Neural progenitor cell (in vitro differentiated cells): ENCODE results near the gene MICAL2. TPM values are rescaled to one million over a fixed set of nuclear protein-coding genes. Genes with fewer than 3 reads are reported as not detected.

Experiments
- DNase-seq: peaks from one replicate; pipeline ENCODE4 v3.0.0-alpha.2; 2016; ENCODE audit warnings: low spot score
- H2AFZ ChIP-seq: fragments of 200-600 bp; sonication (generic); replicated peaks from 2 replicates; pipeline ENCODE4 v1.6.1; 2016; ENCODE audit warnings: antibody characterized with exemption
- H3F3A ChIP-seq: fragments of 200-600 bp; sonication (generic); 2 replicates; pipeline ENCODE4 v1.6.1; 2016; ENCODE audit warnings: antibody characterized with exemption, low read depth
- H3K27ac ChIP-seq: fragments of 200-600 bp; sonication (generic); 2 replicates; pipeline ENCODE4 v1.5.1; 2016; ENCODE audit warnings: mild to moderate bottlenecking
- H3K27me3 ChIP-seq: fragments of 200-600 bp; sonication (generic); 2 replicates; pipeline ENCODE4 v1.6.1; 2016; ENCODE audit warnings: mild to moderate bottlenecking, moderate library complexity
- H3K36me3 ChIP-seq: fragments of 200-600 bp; sonication (generic); 2 replicates; pipeline ENCODE4 v1.5.1; 2016
- H3K4me1 ChIP-seq: fragments of 200-600 bp; sonication (generic); 2 replicates; pipeline ENCODE4 v1.6.1; 2016; ENCODE audit warnings: mixed run types
- H3K4me2 ChIP-seq: fragments of 200-600 bp; sonication (generic); 2 replicates; pipeline ENCODE4 v1.6.1; 2016
- H3K4me3 ChIP-seq: fragments of 200-600 bp; sonication (generic); 2 replicates; pipeline ENCODE4 v1.5.1; 2016
- H3K79me2 ChIP-seq: fragments of 200-600 bp; sonication (generic); 2 replicates; pipeline ENCODE4 v1.6.1; 2016; ENCODE audit warnings: low read depth
- H3K9ac ChIP-seq: fragments of 200-600 bp; sonication (generic); 2 replicates; pipeline ENCODE4 v1.6.1; 2016
- H3K9me3 ChIP-seq: fragments of 200-600 bp; sonication (generic); 2 replicates; pipeline ENCODE4 v1.5.1; 2016; ENCODE audit warnings: low read depth
- H4K20me1 ChIP-seq: fragments of 200-600 bp; sonication (generic); 2 replicates; pipeline ENCODE4 v1.6.1; 2016; ENCODE audit warnings: low read depth
- H3K27ac Mint-ChIP-seq: 3 replicates; pipeline ENCODE4 v1.8.0; 2021; ENCODE audit warnings: mixed read lengths
- H3K27me3 Mint-ChIP-seq: 2 replicates; pipeline ENCODE4 v1.8.0; 2022; ENCODE audit warnings: low read depth, mild to moderate bottlenecking, inconsistent platforms, moderate library complexity, mixed read lengths; ENCODE audit not compliant: insufficient read depth
- H3K36me3 Mint-ChIP-seq: 3 replicates; pipeline ENCODE4 v1.8.0; 2021; ENCODE audit warnings: mixed read lengths
- H3K4me1 Mint-ChIP-seq: 3 replicates; pipeline ENCODE4 v1.8.0; 2021; ENCODE audit warnings: mixed read lengths
- H3K4me3 Mint-ChIP-seq: 3 replicates; pipeline ENCODE4 v1.8.0; 2021; ENCODE audit warnings: mild to moderate bottlenecking, moderate library complexity, mixed read lengths
- H3K9me3 Mint-ChIP-seq: 3 replicates; pipeline ENCODE4 v1.8.0; 2020; ENCODE audit warnings: mixed read lengths
- EZH2 ChIP-seq: fragments of 200-600 bp; sonication (generic); IDR thresholded peaks from 2 replicates; pipeline ENCODE4 v1.6.1; 2017; ENCODE audit warnings: antibody characterized with exemption, mild to moderate bottlenecking, moderate library complexity
- EZH2phosphoT487 ChIP-seq: fragments of 200-600 bp; sonication (generic); IDR thresholded peaks from 2 replicates; pipeline ENCODE4 v1.6.1; 2017; ENCODE audit warnings: antibody characterized with exemption
- microRNA-seq: library from miRNA; unstranded; fragments of <30 nt; microRNA quantifications from one replicate; pipeline ENCODE4, GENCODE V29; 2016
- small RNA-seq: library from RNA; depleted of rRNA; stranded (forward); fragments of <200 nt; gene quantifications from one replicate; pipeline ENCODE3, GENCODE V24; 2015
- total RNA-seq: library from RNA; depleted of rRNA; stranded (reverse); fragments of >200 nt; gene quantifications from 2 replicates; pipeline ENCODE4 v1.2.3, GENCODE V29; 2015; ENCODE audit warnings: low replicate concordance
- TF ChIP-seq, protein P1 (sequence below): fragments of 200-600 bp; sonication (generic); IDR thresholded peaks from 2 replicates; pipeline ENCODE4 v1.5.1; 2017; ENCODE audit warnings: antibody characterized with exemption, mild to moderate bottlenecking

Gene MICAL2
- total RNA-seq, 1 donor from 2014 or later = 0.60 TPM

DNA sequence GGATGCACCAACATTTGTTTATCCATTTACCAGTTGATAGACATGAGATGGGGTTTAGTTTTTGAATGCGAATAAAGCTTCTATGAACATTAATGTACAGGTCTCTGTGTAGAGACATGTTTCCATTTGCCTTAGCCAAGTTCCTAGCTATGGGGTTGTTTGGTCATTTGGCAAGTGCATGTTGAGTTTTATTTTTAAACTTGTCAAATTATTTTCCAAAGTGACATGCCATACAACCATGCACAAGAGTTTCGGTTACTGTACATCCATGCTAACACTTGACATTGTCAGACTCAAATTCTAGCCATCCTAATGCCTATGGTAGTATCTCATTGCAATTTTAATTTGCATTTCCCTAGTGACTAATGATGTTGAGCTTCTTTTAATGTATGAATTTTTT is 196.4 kb downstream of the MICAL2 start:
- Histone ChIP-seq H3K27me3 (no peaks in the 10 kb centered on the region), H4K20me1 (no peaks in the 10 kb centered on the region), H2AFZ (no peak overlapping the region), H3K4me1 (no peaks in the 10 kb centered on the region), H3K9me3 (no peaks in the 10 kb centered on the region), H3K27ac (no peak overlapping the region), H3K9ac (no peak overlapping the region), H3K36me3 (no peaks in the 10 kb centered on the region), H3K79me2 (no peaks in the 10 kb centered on the region), H3K4me3 (no peak overlapping the region), H3F3A (no peaks in the 10 kb centered on the region), H3K4me2 (no peak overlapping the region)
- Mint-ChIP-seq H3K4me1 (no peaks in the 10 kb centered on the region), H3K27me3 (no peaks in the 10 kb centered on the region), H3K27ac (no peak overlapping the region), H3K36me3 (no peaks in the 10 kb centered on the region), H3K9me3 (peaks cover 2% of the 10 kb centered on the region), H3K4me3 (no peak overlapping the region)
- TF ChIP-seq EZH2 = no peak
- DNase-seq = no peak

GRCh38 chr11:12312132-12312531 is 201.7 kb downstream of the MICAL2 start:
- Histone ChIP-seq H3K36me3 (no peaks in the 10 kb centered on the region), H3F3A (no peaks in the 10 kb centered on the region), H2AFZ (no peak overlapping the region), H3K4me1 (no peaks in the 10 kb centered on the region), H3K79me2 (no peaks in the 10 kb centered on the region), H3K4me3 (no peak overlapping the region), H3K9ac (no peak overlapping the region), H3K4me2 (no peak overlapping the region), H3K27ac (no peak overlapping the region), H3K9me3 (peaks cover 4% of the 10 kb centered on the region), H4K20me1 (no peaks in the 10 kb centered on the region), H3K27me3 (no peaks in the 10 kb centered on the region)
- DNase-seq = no peak
- Mint-ChIP-seq H3K27ac (no peak overlapping the region), H3K36me3 (no peaks in the 10 kb centered on the region), H3K4me1 (no peaks in the 10 kb centered on the region), H3K4me3 (no peak overlapping the region), H3K27me3 (no peaks in the 10 kb centered on the region), H3K9me3 (peaks cover 13% of the 10 kb centered on the region)
- TF ChIP-seq, protein P1, sequence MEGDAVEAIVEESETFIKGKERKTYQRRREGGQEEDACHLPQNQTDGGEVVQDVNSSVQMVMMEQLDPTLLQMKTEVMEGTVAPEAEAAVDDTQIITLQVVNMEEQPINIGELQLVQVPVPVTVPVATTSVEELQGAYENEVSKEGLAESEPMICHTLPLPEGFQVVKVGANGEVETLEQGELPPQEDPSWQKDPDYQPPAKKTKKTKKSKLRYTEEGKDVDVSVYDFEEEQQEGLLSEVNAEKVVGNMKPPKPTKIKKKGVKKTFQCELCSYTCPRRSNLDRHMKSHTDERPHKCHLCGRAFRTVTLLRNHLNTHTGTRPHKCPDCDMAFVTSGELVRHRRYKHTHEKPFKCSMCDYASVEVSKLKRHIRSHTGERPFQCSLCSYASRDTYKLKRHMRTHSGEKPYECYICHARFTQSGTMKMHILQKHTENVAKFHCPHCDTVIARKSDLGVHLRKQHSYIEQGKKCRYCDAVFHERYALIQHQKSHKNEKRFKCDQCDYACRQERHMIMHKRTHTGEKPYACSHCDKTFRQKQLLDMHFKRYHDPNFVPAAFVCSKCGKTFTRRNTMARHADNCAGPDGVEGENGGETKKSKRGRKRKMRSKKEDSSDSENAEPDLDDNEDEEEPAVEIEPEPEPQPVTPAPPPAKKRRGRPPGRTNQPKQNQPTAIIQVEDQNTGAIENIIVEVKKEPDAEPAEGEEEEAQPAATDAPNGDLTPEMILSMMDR = no peak
- TF ChIP-seq EZH2phosphoT487 = no peak
- TF ChIP-seq EZH2 = no peak

Small RNA genes lying within 50 kb of the gene (microRNA-seq; reads per million reads assigned to microRNA genes)
- gene MIR6124 = not detected

Small RNA genes lying within 50 kb of the gene (small RNA-seq; reads per million reads assigned to genes)
- not detected for gene MIR6124

Other genes with a start within 250 kb of the MICAL2 start
- gene DKK3, start 102.0 kb upstream of the MICAL2 start, total RNA-seq = 23.9 and 26.1 TPM in 2 replicates